Tibial nerve (tissue), 4 donors: ENCODE results near the gene PSORS1C1. TPM values are rescaled to one million over a fixed set of nuclear protein-coding genes. Genes with fewer than 3 reads are reported as not detected.

Experiments
- DNase-seq, 2 donors: peaks; one replicate each; pipeline ENCODE4 v3.0.0-alpha.2; 2019; ENCODE audit warnings: low spot score in 2 of 2
- H3K27ac ChIP-seq, 4 donors: fragments of 200-600 bp; sonication (generic) in 3 of 4; one replicate each; pipeline ENCODE4 v1.5.1; 2017 to 2019; ENCODE audit warnings: mild to moderate bottlenecking in 1 of 4
- H3K27me3 ChIP-seq, 2 donors: fragments of 200-600 bp; sonication (generic) in 1 of 2; one replicate each; pipeline versions ENCODE4 v1.5.1 to v1.6.0; 2017 to 2019
- H3K36me3 ChIP-seq, 3 donors: fragments of 200-600 bp; sonication (generic); one replicate each; pipeline ENCODE4 v1.5.1; 2018 to 2019
- H3K4me1 ChIP-seq, 4 donors: fragments of 200-600 bp; sonication (generic) in 3 of 4; one replicate each; pipeline ENCODE4 v1.5.1; 2017 to 2019
- H3K4me3 ChIP-seq, 4 donors: fragments of 200-600 bp; sonication (generic) in 3 of 4; one replicate each; pipeline ENCODE4 v1.5.1; 2017 to 2019; ENCODE audit warnings: mild to moderate bottlenecking in 1 of 4, moderate library complexity in 1 of 4
- H3K9me3 ChIP-seq, 4 donors: fragments of 200-600 bp; sonication (generic) in 3 of 4; one replicate each; pipeline ENCODE4 v1.5.1; 2017 to 2019
- CTCF ChIP-seq, 5 experiments: fragments of 200-600 bp in 3 of 5; fragments of 450-650 bp in 2 of 5; sonication (generic) in 3 of 5; IDR thresholded peaks; one replicate each; pipeline ENCODE4 v1.5.1; 2016 to 2019; ENCODE audit warnings: antibody characterized with exemption in 5 of 5, mild to moderate bottlenecking in 3 of 5, moderate library complexity in 2 of 5
- EP300 ChIP-seq, 2 donors: sonication (generic); formaldehyde crosslinking; IDR thresholded peaks; one replicate each; pipeline ENCODE4 v1.6.1; 2017; ENCODE audit warnings: antibody characterized with exemption in 2 of 2, mild to moderate bottlenecking in 1 of 2
- POLR2A ChIP-seq, 2 donors: fragments of 450-650 bp; IDR thresholded peaks; one replicate each; pipeline ENCODE4 v1.6.1; 2017; ENCODE audit warnings: antibody characterized with exemption in 2 of 2, mild to moderate bottlenecking in 2 of 2, moderate library complexity in 2 of 2
- WGBS, 2 donors: methylation state at CpG; one replicate each; pipeline ENCODE4 v1.1.5; 2018; 5-methylcytosine and 5-hydroxymethylcytosine counted together
- total RNA-seq, 4 donors: library from RNA; depleted of rRNA; stranded (reverse); fragments of >200 nt; gene quantifications; one replicate each; pipeline ENCODE4 v1.1.0, GENCODE V29; 2016

The PSORS1C1 gene
- total RNA-seq, 4 donors from 2014 or later = 0.42 to 8.5 (median 2.2) TPM

GRCh38 chr6:31154436-31154835 lies 39.8 kb downstream of the PSORS1C1 start:
- H3K4me3 ChIP-seq = no peak overlapping the region
- no peaks in the 10 kb centered on the region for H3K27me3 ChIP-seq
- H3K27ac ChIP-seq = no peak overlapping the region
- no peaks in the 10 kb centered on the region for H3K9me3 ChIP-seq
- peaks cover 0 to 56% (median 0%) of the 10 kb centered on the region in 3 donors for H3K36me3 ChIP-seq
- DNase-seq = no peak
- WGBS, 2 donors = 80 to 94% methylated on average over 15 of the region's 15 CpGs
- TF ChIP-seq CTCF (IDR thresholded peaks at IDR 0.05) = no peak
- no peak for TF ChIP-seq EP300 (IDR thresholded peaks at IDR 0.05)
- TF ChIP-seq POLR2A (IDR thresholded peaks at IDR 0.05) = no peak
- peaks cover 0 to 21% (median 9%) of the 10 kb centered on the region in 4 donors for H3K4me1 ChIP-seq

- TF ChIP-seq POLR2A (IDR thresholded peaks at IDR 0.05) = no peak
- no peak for TF ChIP-seq CTCF (IDR thresholded peaks at IDR 0.05)
- no peak for TF ChIP-seq EP300 (IDR thresholded peaks at IDR 0.05)
- Histone ChIP-seq H3K4me1 (peaks cover 0 to 26% (median 11%) of the 10 kb centered on the region in 4 donors), H3K27me3 (no peaks in the 10 kb centered on the region), H3K36me3 (peaks cover 0 to 45% (median 0%) of the 10 kb centered on the region in 3 donors), H3K4me3 (no peak overlapping the region), H3K27ac (no peak overlapping the region), H3K9me3 (no peaks in the 10 kb centered on the region)
- DNase-seq = no peak
- WGBS, 2 donors = 89 to 90% methylated on average over 7 of the region's 7 CpGs
Observed at GRCh38 chr6:31156641-31157040, 42.0 kb downstream of the PSORS1C1 start.

GRCh38 chr6:31157513-31158139 lies 43.0 kb downstream of the PSORS1C1 start, which contains the start of gene CCHCR1:
TSS of gene CCHCR1 (minus strand) at chr6:31157802. CDS start at chr6:31157600, 202 bp downstream.
- H3K4me1 ChIP-seq = peaks cover 0 to 26% (median 11%) of the 10 kb centered on the region in 4 donors
- H3K9me3 ChIP-seq = no peaks in the 10 kb centered on the region
- peak within 1 kb of the TSS; percentile 45 to 76 (median 62) for H3K4me3 ChIP-seq
- peak within 1 kb of the TSS; percentile 46 to 90 (median 80) for H3K27ac ChIP-seq
- no peaks in the 10 kb centered on the region for H3K27me3 ChIP-seq
- TF ChIP-seq POLR2A (IDR thresholded peaks at IDR 0.05) (no peak), CTCF (IDR thresholded peaks at IDR 0.05) (no peak), EP300 (IDR thresholded peaks at IDR 0.05) (no peak)
- peaks cover 0 to 52% (median 0%) of the 10 kb centered on the region in 3 donors for H3K36me3 ChIP-seq
- 3 to 9% methylated on average over 14 of the region's 14 CpGs for WGBS, 2 donors
- DNase-seq = no peak

- Histone ChIP-seq H3K4me3 (peak within 1 kb of the TSS; percentile 45 to 76 (median 62)), H3K27ac (peak within 1 kb of the TSS; percentile 46 to 90 (median 80)), H3K9me3 (no peaks in the 10 kb centered on the region), H3K27me3 (no peaks in the 10 kb centered on the region), H3K36me3 (peaks cover 0 to 54% (median 0%) of the 10 kb centered on the region in 3 donors), H3K4me1 (peaks cover 0 to 26% (median 11%) of the 10 kb centered on the region in 4 donors)
- TF ChIP-seq CTCF (IDR thresholded peaks at IDR 0.05) (peak in 1 of 5 experiments; percentile 52), POLR2A (IDR thresholded peaks at IDR 0.05) (peak in 1 of 2 donors; percentile 55), EP300 (IDR thresholded peaks at IDR 0.05) (peak; percentile 80 to 94)
- 0 to 1% methylated on average over 57 to 62 of the region's 65 CpGs for WGBS, 2 donors
- peak; percentile 97 to 99 for DNase-seq
Observed at GRCh38 chr6:31158140-31158862, 43.7 kb downstream of the PSORS1C1 start, which contains the start of gene TCF19. TSS of gene TCF19 (plus strand) at chr6:31158589. CDS start at chr6:31159470, 881 bp downstream.
